Measurements from ENCODE around the gene PLEKHH1. TPM values are rescaled to one million over a fixed set of nuclear protein-coding genes. Genes with fewer than 3 reads are reported as not detected.
"Not testable (repeated sequence)": the region's sequence is repeated elsewhere in the genome, so short reads cannot be mapped to it uniquely, and the experiment has no call there.

PLEKHH1 gene
- total RNA-seq, 1 donor: 0.45 TPM

- DNase-seq (ENCODE audit: low read depth): peak; percentile 80
- TF ChIP-seq CTCF (IDR thresholded peaks at IDR 0.05; ENCODE audit: insufficient read depth, low read length): peak; percentile 58
- H3K4me3 ChIP-seq (ENCODE audit: low read depth, low read length): peak within 1 kb of the TSS; percentile 87
Observed at GRCh38 chr14:67599698-67600561, 66.8 kb downstream of the PLEKHH1 start, which contains the start of gene PIGH. Gene PIGH (minus strand): TSS chr14:67600268. CDS start chr14:67600203, 65 bp downstream.

- not testable (repeated sequence) for DNase-seq (ENCODE audit: low read depth)
- H3K4me3 ChIP-seq (ENCODE audit: low read depth, low read length): peak overlapping the region; percentile 87
Observed at GRCh38 chr14:67600562-67600974, 67.5 kb downstream of the PLEKHH1 start.

GRCh38 chr14:67602076-67602475 lies 69.0 kb downstream of the PLEKHH1 start:
- H3K4me3 ChIP-seq (ENCODE audit: low read depth, low read length): no peak overlapping the region
- TF ChIP-seq CTCF (IDR thresholded peaks at IDR 0.05; ENCODE audit: insufficient read depth, low read length): no peak
- no peak for DNase-seq (ENCODE audit: low read depth)

- TF ChIP-seq CTCF (IDR thresholded peaks at IDR 0.05; ENCODE audit: insufficient read depth, low read length): no peak
- no peak overlapping the region for H3K4me3 ChIP-seq (ENCODE audit: low read depth, low read length)
- DNase-seq (ENCODE audit: low read depth): no peak
Observed at GRCh38 chr14:67602995-67603545, 70.0 kb downstream of the PLEKHH1 start.

GRCh38 chr14:67607646-67608045 lies 74.6 kb downstream of the PLEKHH1 start:
- DNase-seq (ENCODE audit: low read depth): no peak
- H3K4me3 ChIP-seq (ENCODE audit: low read depth, low read length): no peak overlapping the region
- no peak for TF ChIP-seq CTCF (IDR thresholded peaks at IDR 0.05; ENCODE audit: insufficient read depth, low read length)

- TF ChIP-seq CTCF (IDR thresholded peaks at IDR 0.05; ENCODE audit: insufficient read depth, low read length): no peak
- no peak overlapping the region for H3K4me3 ChIP-seq (ENCODE audit: low read depth, low read length)
Observed at GRCh38 chr14:67609642-67610310, 76.7 kb downstream of the PLEKHH1 start.

GRCh38 chr14:67610491-67610890 lies 77.4 kb downstream of the PLEKHH1 start:
- no peak overlapping the region for H3K4me3 ChIP-seq (ENCODE audit: low read depth, low read length)
- DNase-seq (ENCODE audit: low read depth): no peak
- TF ChIP-seq CTCF (IDR thresholded peaks at IDR 0.05; ENCODE audit: insufficient read depth, low read length): no peak

More at GRCh38 chr14:67609642-67610310, 76.7 kb downstream of the PLEKHH1 start:
- DNase-seq (ENCODE audit: low read depth): no peak
